ENCODE measurements around the gene NXPH2.

NXPH2 gene

GRCh38 chr2:138632066-138632620 is 148.0 kb downstream of the NXPH2 start:
- FAIRE-seq (no peak), DNase-seq (ENCODE audit: insufficient read length, low spot score) (no peak)
- TF ChIP-seq POLR2A (IDR thresholded peaks at IDR 0.05; ENCODE audit: low read depth, low read length), result no peak
- no peak for TF ChIP-seq POLR2AphosphoS5 (IDR thresholded peaks at IDR 0.05; ENCODE audit: low read depth, low read length)
- no peak for TF ChIP-seq POU2F2 (IDR thresholded peaks at IDR 0.05; ENCODE audit: low read depth, low read length)
- no peak for TF ChIP-seq PAX5 (IDR thresholded peaks at IDR 0.05; ENCODE audit: insufficient read depth, low read length, severe bottlenecking)
- no peak for TF ChIP-seq SPI1 (IDR thresholded peaks at IDR 0.05; ENCODE audit: low read depth, low read length)
- no peak for TF ChIP-seq TAF1 (IDR thresholded peaks at IDR 0.05; ENCODE audit: low read depth, low read length)

DNA sequence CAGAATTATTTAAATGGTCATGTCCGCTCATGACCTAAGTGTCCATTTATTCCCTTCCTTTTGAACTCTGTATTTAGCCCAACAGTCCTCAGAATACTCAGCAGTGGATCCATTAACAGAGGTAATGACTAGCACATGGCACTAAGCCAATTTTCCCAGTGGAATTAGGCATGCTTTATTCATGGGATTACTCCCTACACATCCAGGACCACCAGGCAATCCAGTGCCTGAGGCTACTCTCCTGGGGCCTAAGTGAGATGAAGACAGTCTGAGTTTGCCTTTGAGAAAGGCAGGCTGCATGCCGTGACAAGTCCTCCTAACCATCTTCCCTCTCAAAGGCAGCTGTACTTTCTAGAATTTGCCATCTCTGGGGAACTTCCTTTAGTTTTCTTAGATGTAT is 150.0 kb downstream of the NXPH2 start:
- no peak for TF ChIP-seq POLR2AphosphoS5 (IDR thresholded peaks at IDR 0.05; ENCODE audit: low read depth, low read length)
- no peak for TF ChIP-seq POLR2A (IDR thresholded peaks at IDR 0.05; ENCODE audit: low read depth, low read length)
- TF ChIP-seq TAF1 (IDR thresholded peaks at IDR 0.05; ENCODE audit: low read depth, low read length), result no peak
- no peak for TF ChIP-seq SPI1 (IDR thresholded peaks at IDR 0.05; ENCODE audit: low read depth, low read length)
- no peak for TF ChIP-seq PAX5 (IDR thresholded peaks at IDR 0.05; ENCODE audit: insufficient read depth, low read length, severe bottlenecking)
- no peak for TF ChIP-seq POU2F2 (IDR thresholded peaks at IDR 0.05; ENCODE audit: low read depth, low read length)
- DNase-seq (ENCODE audit: insufficient read length, low spot score) (no peak), FAIRE-seq (no peak)

DNA sequence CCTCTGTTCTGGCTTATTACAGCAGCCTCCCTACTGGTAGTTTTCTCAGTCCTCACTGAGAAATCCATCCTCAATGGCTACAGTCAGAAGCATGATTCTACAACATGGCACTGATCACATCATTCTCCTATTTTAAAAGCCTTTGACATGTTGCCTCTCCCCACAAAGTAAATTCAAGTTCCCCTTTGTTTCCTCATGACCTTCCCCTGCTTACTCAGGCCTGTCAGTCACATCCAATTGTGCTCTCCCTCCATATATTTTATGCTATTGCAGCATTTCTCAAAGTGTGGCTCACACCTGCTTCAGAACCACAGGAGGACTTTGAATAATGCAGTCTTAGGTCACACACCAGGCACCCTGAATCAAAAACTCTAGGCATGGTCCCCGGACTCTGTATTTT is 154.0 kb downstream of the NXPH2 start:
- DNase-seq (ENCODE audit: insufficient read length, low spot score), result no peak
- no peak for FAIRE-seq
- TF ChIP-seq POLR2AphosphoS5 (IDR thresholded peaks at IDR 0.05; ENCODE audit: low read depth, low read length) (no peak), POLR2A (IDR thresholded peaks at IDR 0.05; ENCODE audit: low read depth, low read length) (no peak), PAX5 (IDR thresholded peaks at IDR 0.05; ENCODE audit: insufficient read depth, low read length, severe bottlenecking) (no peak), SPI1 (IDR thresholded peaks at IDR 0.05; ENCODE audit: low read depth, low read length) (no peak), POU2F2 (IDR thresholded peaks at IDR 0.05; ENCODE audit: low read depth, low read length) (no peak)

GRCh38 chr2:138622613-138623012 is 157.6 kb downstream of the NXPH2 start:
- peak; percentile 72 for FAIRE-seq
- TF ChIP-seq POLR2A (IDR thresholded peaks at IDR 0.05; ENCODE audit: low read depth, low read length) (no peak), SPI1 (IDR thresholded peaks at IDR 0.05; ENCODE audit: low read depth, low read length) (peak; percentile 70), PAX5 (IDR thresholded peaks at IDR 0.05; ENCODE audit: insufficient read depth, low read length, severe bottlenecking) (no peak)
- no peak for DNase-seq (ENCODE audit: insufficient read length, low spot score)

GRCh38 chr2:138621139-138621538 is 159.1 kb downstream of the NXPH2 start:
- FAIRE-seq (no peak), DNase-seq (ENCODE audit: insufficient read length, low spot score) (no peak)
- TF ChIP-seq POLR2AphosphoS5 (IDR thresholded peaks at IDR 0.05; ENCODE audit: low read depth, low read length) (no peak), SPI1 (IDR thresholded peaks at IDR 0.05; ENCODE audit: low read depth, low read length) (no peak), POU2F2 (IDR thresholded peaks at IDR 0.05; ENCODE audit: low read depth, low read length) (no peak), PAX5 (IDR thresholded peaks at IDR 0.05; ENCODE audit: insufficient read depth, low read length, severe bottlenecking) (no peak), TAF1 (IDR thresholded peaks at IDR 0.05; ENCODE audit: low read depth, low read length) (no peak), POLR2A (IDR thresholded peaks at IDR 0.05; ENCODE audit: low read depth, low read length) (no peak)

GRCh38 chr2:138620431-138620830 is 159.8 kb downstream of the NXPH2 start:
- FAIRE-seq, result no peak
- no peak for DNase-seq (ENCODE audit: insufficient read length, low spot score)

More at GRCh38 chr2:138620431-138620830, 159.8 kb downstream of the NXPH2 start:
- TF ChIP-seq PAX5 (IDR thresholded peaks at IDR 0.05; ENCODE audit: insufficient read depth, low read length, severe bottlenecking) (no peak), POU2F2 (IDR thresholded peaks at IDR 0.05; ENCODE audit: low read depth, low read length) (no peak), POLR2AphosphoS5 (IDR thresholded peaks at IDR 0.05; ENCODE audit: low read depth, low read length) (no peak), TAF1 (IDR thresholded peaks at IDR 0.05; ENCODE audit: low read depth, low read length) (no peak), POLR2A (IDR thresholded peaks at IDR 0.05; ENCODE audit: low read depth, low read length) (no peak), SPI1 (IDR thresholded peaks at IDR 0.05; ENCODE audit: low read depth, low read length) (no peak)
